HCT116 (cell line): ENCODE data around the gene BORCS8.

Experiments
- POLR2A ChIP-seq: IDR thresholded peaks from 2 replicates; pipeline ENCODE4 v1.7.0; 2011; ENCODE audit warnings: borderline replicate concordance; ENCODE audit not compliant: insufficient read depth, insufficient read length; ENCODE audit errors: extremely low read depth
- POLR2AphosphoS5 ChIP-seq: IDR thresholded peaks from 2 replicates; pipeline ENCODE4 v1.6.1; 2011; ENCODE audit warnings: mild to moderate bottlenecking, low read depth, low read length, moderate library complexity
- TF ChIP-seq, protein P1 (sequence below), 3 experiments: fragments of 200-600 bp in 1 of 3; sonication (generic) in 1 of 3; IDR thresholded peaks in 2 of 3; conservative IDR thresholded peaks in 1 of 3; 2 replicates each; pipeline ENCODE4 v1.5.1; 2012 to 2017; ENCODE audit warnings: low read depth in 2 of 3, low read length in 2 of 3, antibody characterized with exemption in 1 of 3, borderline replicate concordance in 1 of 3, control low read depth in 1 of 3, mild to moderate bottlenecking in 1 of 3, mixed read lengths in 1 of 3, mixed run types in 1 of 3, moderate library complexity in 1 of 3; ENCODE audit not compliant: insufficient read depth in 1 of 3

DNA sequence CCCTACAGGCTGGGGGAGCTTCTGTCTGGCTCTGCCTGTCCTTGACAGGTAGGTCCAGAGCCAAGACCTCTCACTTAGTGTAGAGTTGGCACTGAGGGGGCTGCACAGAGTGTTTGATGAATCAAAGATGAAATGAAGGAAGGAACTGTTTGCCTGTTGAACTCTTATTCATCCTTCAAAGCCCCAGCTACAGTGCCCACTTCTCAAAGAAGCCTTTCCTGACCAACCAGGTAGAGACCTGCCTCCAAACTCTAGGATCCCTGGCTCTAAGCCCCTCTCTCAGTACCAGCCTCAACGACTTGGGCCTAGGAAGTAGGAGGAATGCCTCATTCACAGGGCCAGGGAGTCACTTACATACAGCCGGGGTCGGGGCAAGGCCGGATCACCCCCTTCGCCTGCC is 44.6 kb downstream of the BORCS8 start:
- TF ChIP-seq, protein P1, sequence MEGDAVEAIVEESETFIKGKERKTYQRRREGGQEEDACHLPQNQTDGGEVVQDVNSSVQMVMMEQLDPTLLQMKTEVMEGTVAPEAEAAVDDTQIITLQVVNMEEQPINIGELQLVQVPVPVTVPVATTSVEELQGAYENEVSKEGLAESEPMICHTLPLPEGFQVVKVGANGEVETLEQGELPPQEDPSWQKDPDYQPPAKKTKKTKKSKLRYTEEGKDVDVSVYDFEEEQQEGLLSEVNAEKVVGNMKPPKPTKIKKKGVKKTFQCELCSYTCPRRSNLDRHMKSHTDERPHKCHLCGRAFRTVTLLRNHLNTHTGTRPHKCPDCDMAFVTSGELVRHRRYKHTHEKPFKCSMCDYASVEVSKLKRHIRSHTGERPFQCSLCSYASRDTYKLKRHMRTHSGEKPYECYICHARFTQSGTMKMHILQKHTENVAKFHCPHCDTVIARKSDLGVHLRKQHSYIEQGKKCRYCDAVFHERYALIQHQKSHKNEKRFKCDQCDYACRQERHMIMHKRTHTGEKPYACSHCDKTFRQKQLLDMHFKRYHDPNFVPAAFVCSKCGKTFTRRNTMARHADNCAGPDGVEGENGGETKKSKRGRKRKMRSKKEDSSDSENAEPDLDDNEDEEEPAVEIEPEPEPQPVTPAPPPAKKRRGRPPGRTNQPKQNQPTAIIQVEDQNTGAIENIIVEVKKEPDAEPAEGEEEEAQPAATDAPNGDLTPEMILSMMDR (IDR thresholded peaks at IDR 0.05 in 2 of 3, conservative IDR thresholded peaks at IDR 0.05 in 1 of 3; ENCODE audit: borderline replicate concordance in 1 of 3, insufficient read depth in 1 of 3, low read depth in 2 of 3, low read length in 2 of 3), result no peak
- TF ChIP-seq POLR2A, result no peak
- TF ChIP-seq POLR2AphosphoS5, result no peak
